Liver (tissue), 9 donors: ENCODE data around the gene R3HCC1L. TPM values are rescaled to one million over a fixed set of nuclear protein-coding genes. Genes with fewer than 3 reads are reported as not detected.

Experiments used
- DNase-seq: peaks from one replicate; pipeline ENCODE4 v3.0.0-alpha.2; 2017; ENCODE audit warnings: low spot score
- H3K27ac ChIP-seq, 2 donors: one replicate each; pipeline ENCODE4 v1.7.0; 2013; ENCODE audit warnings: inconsistent platforms in 2 of 2, low read length in 2 of 2, control low read depth in 1 of 2, low read depth in 1 of 2, mild to moderate bottlenecking in 1 of 2
- H3K27me3 ChIP-seq, 4 donors: one replicate each; pipeline versions ENCODE4 v1.6.1 to v1.7.0; 2013; ENCODE audit warnings: low read length in 3 of 4, inconsistent platforms in 1 of 4, mild to moderate bottlenecking in 1 of 4, moderate library complexity in 1 of 4; ENCODE audit not compliant: control insufficient read depth in 4 of 4, insufficient read depth in 4 of 4
- H3K36me3 ChIP-seq, 4 donors: one replicate each; pipeline versions ENCODE4 v1.6.1 to v1.7.0; 2013; ENCODE audit warnings: low read length in 3 of 4, mild to moderate bottlenecking in 3 of 4, low read depth in 1 of 4, moderate library complexity in 1 of 4; ENCODE audit not compliant: control insufficient read depth in 4 of 4, insufficient read depth in 3 of 4
- H3K4me1 ChIP-seq, 4 donors: one replicate each; pipeline versions ENCODE4 v1.6.1 to v1.7.0; 2013; ENCODE audit warnings: low read length in 3 of 4, mild to moderate bottlenecking in 3 of 4, moderate library complexity in 1 of 4; ENCODE audit not compliant: control insufficient read depth in 4 of 4, insufficient read depth in 4 of 4
- H3K4me3 ChIP-seq, 3 donors: one replicate each; pipeline versions ENCODE4 v1.6.1 to v1.7.0; 2013; ENCODE audit warnings: low read length in 3 of 3, control low read depth in 1 of 3, low read depth in 1 of 3, mild to moderate bottlenecking in 1 of 3
- H3K9ac ChIP-seq, 2 donors: one replicate each; pipeline ENCODE4 v1.7.0; 2013; ENCODE audit warnings: low read length in 2 of 2, mild to moderate bottlenecking in 2 of 2, moderate library complexity in 2 of 2, control low read depth in 1 of 2, low read depth in 1 of 2
- H3K9me3 ChIP-seq, 4 donors: one replicate each; pipeline versions ENCODE4 v1.6.1 to v1.7.0; 2013; ENCODE audit warnings: low read length in 3 of 4; ENCODE audit not compliant: control insufficient read depth in 4 of 4
- ATF3 ChIP-seq: IDR thresholded peaks from 2 replicates; pipeline ENCODE4 v1.6.1; 2016; ENCODE audit warnings: antibody characterized with exemption
- CTCF ChIP-seq: fragments of 150-350 bp; IDR thresholded peaks from 2 replicates; pipeline ENCODE4 v1.5.1; 2017; ENCODE audit warnings: improper control_type of control experiment, low read depth, low read length; ENCODE audit not compliant: missing input control
- EGR1 ChIP-seq, 2 donors: IDR thresholded peaks; 2 replicates each; pipeline ENCODE4 v1.6.1; 2016 to 2018; ENCODE audit warnings: antibody characterized with exemption in 2 of 2, low read depth in 2 of 2
- FOXA1 ChIP-seq: IDR thresholded peaks from 2 replicates; pipeline ENCODE4 v1.6.1; 2016; ENCODE audit warnings: antibody characterized with exemption
- FOXA2 ChIP-seq: IDR thresholded peaks from 2 replicates; pipeline ENCODE4 v1.6.1; 2016; ENCODE audit warnings: antibody characterized with exemption
- GABPA ChIP-seq, 2 donors: IDR thresholded peaks in 1 of 2; conservative IDR thresholded peaks in 1 of 2; 2 replicates each; pipeline ENCODE4 v1.6.1; 2016; ENCODE audit warnings: antibody characterized with exemption in 2 of 2, mild to moderate bottlenecking in 1 of 2, moderate library complexity in 1 of 2
- HNF4A ChIP-seq, 2 donors: conservative IDR thresholded peaks; 2 replicates each; pipeline ENCODE4 v1.6.1; 2016; ENCODE audit warnings: antibody characterized with exemption in 2 of 2, mild to moderate bottlenecking in 2 of 2
- HNF4G ChIP-seq: IDR thresholded peaks from 2 replicates; pipeline ENCODE4 v1.6.1; 2016; ENCODE audit warnings: antibody characterized with exemption
- JUND ChIP-seq, 2 donors: IDR thresholded peaks; 2 replicates each; pipeline ENCODE4 v1.6.1; 2016; ENCODE audit warnings: antibody characterized with exemption in 2 of 2
- MAX ChIP-seq: IDR thresholded peaks from 2 replicates; pipeline ENCODE4 v1.6.1; 2016; ENCODE audit warnings: antibody characterized with exemption
- NR2F2 ChIP-seq: IDR thresholded peaks from 2 replicates; pipeline ENCODE4 v1.6.1; 2016; ENCODE audit warnings: antibody characterized with exemption
- RAD21 ChIP-seq, 2 donors: IDR thresholded peaks; 2 replicates each; pipeline ENCODE4 v1.6.1; 2016; ENCODE audit warnings: antibody characterized with exemption in 2 of 2, mild to moderate bottlenecking in 2 of 2
- REST ChIP-seq: IDR thresholded peaks from 2 replicates; pipeline ENCODE4 v1.6.1; 2016; ENCODE audit warnings: antibody characterized with exemption, mild to moderate bottlenecking
- SP1 ChIP-seq: IDR thresholded peaks from 2 replicates; pipeline ENCODE4 v1.6.1; 2018; ENCODE audit warnings: antibody characterized with exemption, mild to moderate bottlenecking
- TAF1 ChIP-seq: conservative IDR thresholded peaks from 2 replicates; pipeline ENCODE4 v1.6.1; 2016; ENCODE audit warnings: antibody characterized with exemption, mild to moderate bottlenecking
- YY1 ChIP-seq: IDR thresholded peaks from 2 replicates; pipeline ENCODE4 v1.6.1; 2016; ENCODE audit warnings: antibody characterized with exemption, mild to moderate bottlenecking
- ZBTB33 ChIP-seq: IDR thresholded peaks from 2 replicates; pipeline ENCODE4 v1.6.1; 2016; ENCODE audit warnings: antibody characterized with exemption
- WGBS: extraction: QIAGEN DNeasy Blood & Tissue Kit; methylation state at CpG from one replicate; pipeline ENCODE4 v1.1.7; 2013; 5-methylcytosine and 5-hydroxymethylcytosine counted together
- polyA plus RNA-seq, 2 donors: library from polyadenylated mRNA; stranded (reverse) in 1 of 2; unstranded in 1 of 2; fragments of 200-250 nt in 1 of 2; fragments of >200 nt in 1 of 2; fragmentation: Nextera tagmentation in 1 of 2; extraction: Ambion mirVana in 1 of 2; gene quantifications; one replicate each; pipeline versions ENCODE4 v1.2.1 to v1.2.3, GENCODE V29; 2013 to 2015
- total RNA-seq, 2 donors: library from RNA; depleted of rRNA; stranded (reverse); fragments of >200 nt; gene quantifications; one replicate each; pipeline ENCODE4 v1.2.3, GENCODE V29; 2014
- donor health status: healthy.
- donor health status: healthy.
- donor health status: healthy.
- donor health status: healthy.
- donor health status: healthy.

Gene R3HCC1L
- total and polyA plus RNA-seq, 4 donors = 3.2 to 11.2 (median 7.4) TPM

GRCh38 chr10:98119891-98120290, 14.6 kb upstream of the R3HCC1L start:
- WGBS = 85% methylated on average over 4 of the region's 4 CpGs
- Histone ChIP-seq H3K9ac (no peak overlapping the region), H3K27me3 (peaks cover 0 to 2% (median 0%) of the 10 kb centered on the region in 4 donors), H3K4me1 (no peaks in the 10 kb centered on the region), H3K36me3 (no peaks in the 10 kb centered on the region), H3K4me3 (no peak overlapping the region), H3K9me3 (peaks cover 0 to 2% (median 0%) of the 10 kb centered on the region in 4 donors), H3K27ac (no peak overlapping the region)
- no peak for DNase-seq
- no peak for TF ChIP-seq FOXA1
- no peak for TF ChIP-seq YY1
- no peak for TF ChIP-seq HNF4G
- no peak for TF ChIP-seq NR2F2
- TF ChIP-seq EGR1 (IDR thresholded peaks at IDR 0.05; ENCODE audit: low read depth in 2 of 2) = no peak
- no peak for TF ChIP-seq SP1
- TF ChIP-seq MAX = no peak
- TF ChIP-seq HNF4A (conservative IDR thresholded peaks at IDR 0.05) = no peak
- no peak for TF ChIP-seq GABPA (IDR thresholded peaks at IDR 0.05 in 1 of 2, conservative IDR thresholded peaks at IDR 0.05 in 1 of 2)
- TF ChIP-seq FOXA2 = no peak
- no peak for TF ChIP-seq JUND (IDR thresholded peaks at IDR 0.05)
- no peak for TF ChIP-seq CTCF
- no peak for TF ChIP-seq RAD21 (IDR thresholded peaks at IDR 0.05)
- no peak for TF ChIP-seq ZBTB33
- no peak for TF ChIP-seq REST
- TF ChIP-seq TAF1 = no peak
- no peak for TF ChIP-seq ATF3
